Prostate gland (tissue), 2 donors: ENCODE results near the gene SMOC1. TPM values are rescaled to one million over a fixed set of nuclear protein-coding genes. Genes with fewer than 3 reads are reported as not detected.
A peak's percentile ranks its signal among the peaks of the same experiment; 100 is the strongest.

Experiments used
- DNase-seq: peaks from one replicate; pipeline ENCODE4 v3.0.0-alpha.2; 2019; ENCODE audit warnings: low spot score
- H3K27ac ChIP-seq, 2 donors: fragments of 200-600 bp; sonication (generic); 2 replicates each; pipeline ENCODE4 v1.5.1; 2017 to 2019
- H3K27me3 ChIP-seq: fragments of 200-600 bp; sonication (generic); replicated peaks from 2 replicates; pipeline ENCODE4 v1.5.1; 2019; ENCODE audit not compliant: insufficient read depth
- H3K36me3 ChIP-seq, 2 donors: fragments of 200-600 bp; sonication (generic); 1 replicate in 1 of 2; 2 replicates in 1 of 2; pipeline versions ENCODE4 v1.5.1 to v1.8.1; 2017 to 2019
- H3K4me1 ChIP-seq: fragments of 200-600 bp; sonication (generic); replicated peaks from 2 replicates; pipeline ENCODE4 v1.5.1; 2019
- H3K4me3 ChIP-seq, 2 donors: fragments of 200-600 bp; sonication (generic); 2 replicates each; pipeline ENCODE4 v1.5.1; 2017 to 2019
- H3K9me3 ChIP-seq: fragments of 200-600 bp; sonication (generic); 2 replicates; pipeline ENCODE4 v1.5.1; 2017
- POLR2A ChIP-seq: fragments of 450-650 bp; IDR thresholded peaks from one replicate; pipeline ENCODE4 v1.6.1; 2016; ENCODE audit warnings: antibody characterized with exemption, mild to moderate bottlenecking
- POLR2AphosphoS5 ChIP-seq: sonication (generic); formaldehyde crosslinking; IDR thresholded peaks from one replicate; pipeline ENCODE4 v1.6.1; 2017; ENCODE audit warnings: antibody characterized with exemption
- WGBS: methylation state at CpG from one replicate; pipeline ENCODE4 v1.1.5; 2018; 5-methylcytosine and 5-hydroxymethylcytosine counted together
- intact Hi-C: fragments of 100-400 bp; cut with DNase I; formaldehyde crosslinking; loops from one replicate; pipeline ENCODE4 v1.14.2; 2022
- total RNA-seq, 2 donors: library from RNA; depleted of rRNA; stranded (reverse); fragments of >200 nt; gene quantifications; one replicate each; pipeline ENCODE4 v1.1.0, GENCODE V29; 2016
- TF ChIP-seq, protein P1 (sequence below), 4 experiments: fragments of 200-600 bp in 2 of 4; fragments of 450-650 bp in 2 of 4; sonication (generic) in 2 of 4; IDR thresholded peaks; 1 replicate in 3 of 4; 2 replicates in 1 of 4; pipeline ENCODE4 v1.5.1; 2016 to 2019; ENCODE audit warnings: antibody characterized with exemption in 4 of 4, mild to moderate bottlenecking in 2 of 4, moderate library complexity in 2 of 4

SMOC1 gene
- total RNA-seq, 2 donors from 2014 or later = 3.7 to 187 TPM

DNA sequence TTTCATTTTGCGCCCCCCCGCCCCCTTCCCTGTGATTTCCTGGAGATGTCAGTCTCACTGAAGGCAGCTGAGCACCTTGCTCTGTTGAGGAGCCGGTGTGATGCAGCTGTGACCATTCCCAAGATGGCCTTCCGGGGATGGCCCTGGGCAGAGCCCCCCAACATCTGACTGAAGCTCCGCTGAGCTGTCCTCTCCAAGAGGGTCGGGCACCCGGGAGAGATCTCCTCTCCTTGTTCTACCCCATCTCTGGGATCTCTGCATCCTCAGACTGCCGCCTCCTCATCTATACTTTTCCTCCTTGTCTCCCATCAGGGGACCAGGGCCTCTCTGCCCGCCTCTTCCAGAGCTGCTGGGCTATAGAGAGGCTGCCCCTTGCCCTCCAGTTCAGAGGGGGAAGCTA lies 965 bp upstream of the SMOC1 start:
- Histone ChIP-seq H3K27me3 (peaks cover 9% of the 10 kb centered on the region), H3K4me3 (no peak overlapping the region), H3K27ac (no peak overlapping the region), H3K36me3 (no peaks in the 10 kb centered on the region), H3K9me3 (no peaks in the 10 kb centered on the region), H3K4me1 (no peaks in the 10 kb centered on the region)
- no peak for TF ChIP-seq POLR2A
- TF ChIP-seq POLR2AphosphoS5 = no peak
- WGBS = 90% methylated on average over 9 of the region's 9 CpGs
- intact Hi-C loops = no loop called here
- no peak for DNase-seq

- peak overlapping the region; percentile 37 to 39 for H3K4me3 ChIP-seq
- 4% methylated on average over 13 of the region's 21 CpGs for WGBS
These were observed 850 bp downstream of the SMOC1 start for GRCh38 chr14:69880044-69880487.

DNA sequence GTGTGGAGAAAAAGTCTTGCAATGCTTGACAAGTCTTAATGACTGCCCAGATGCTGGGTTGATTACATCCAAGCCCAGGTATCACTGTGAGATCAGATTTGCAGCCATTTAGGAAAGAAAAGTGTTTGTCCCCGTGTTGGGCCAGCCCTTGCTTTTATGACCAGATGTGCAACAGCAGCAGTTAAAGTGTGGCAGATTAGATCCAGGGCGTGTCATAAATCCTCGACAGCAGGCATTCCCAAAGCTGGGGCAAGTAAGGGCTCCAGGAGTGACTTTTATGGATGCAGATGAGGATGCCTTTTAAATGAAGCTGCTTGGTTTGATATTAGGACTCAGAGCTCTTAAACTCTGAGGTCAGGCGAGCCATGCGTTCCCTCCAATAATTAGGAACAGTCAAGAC lies 1.7 kb downstream of the SMOC1 start:
- WGBS = 59% methylated on average over 5 of the region's 5 CpGs
- Histone ChIP-seq H3K27me3 (peaks cover 9% of the 10 kb centered on the region), H3K9me3 (no peaks in the 10 kb centered on the region), H3K27ac (no peak overlapping the region), H3K4me3 (no peak overlapping the region), H3K4me1 (no peaks in the 10 kb centered on the region), H3K36me3 (no peaks in the 10 kb centered on the region)
- intact Hi-C loops = no loop called here
- TF ChIP-seq, protein P1, sequence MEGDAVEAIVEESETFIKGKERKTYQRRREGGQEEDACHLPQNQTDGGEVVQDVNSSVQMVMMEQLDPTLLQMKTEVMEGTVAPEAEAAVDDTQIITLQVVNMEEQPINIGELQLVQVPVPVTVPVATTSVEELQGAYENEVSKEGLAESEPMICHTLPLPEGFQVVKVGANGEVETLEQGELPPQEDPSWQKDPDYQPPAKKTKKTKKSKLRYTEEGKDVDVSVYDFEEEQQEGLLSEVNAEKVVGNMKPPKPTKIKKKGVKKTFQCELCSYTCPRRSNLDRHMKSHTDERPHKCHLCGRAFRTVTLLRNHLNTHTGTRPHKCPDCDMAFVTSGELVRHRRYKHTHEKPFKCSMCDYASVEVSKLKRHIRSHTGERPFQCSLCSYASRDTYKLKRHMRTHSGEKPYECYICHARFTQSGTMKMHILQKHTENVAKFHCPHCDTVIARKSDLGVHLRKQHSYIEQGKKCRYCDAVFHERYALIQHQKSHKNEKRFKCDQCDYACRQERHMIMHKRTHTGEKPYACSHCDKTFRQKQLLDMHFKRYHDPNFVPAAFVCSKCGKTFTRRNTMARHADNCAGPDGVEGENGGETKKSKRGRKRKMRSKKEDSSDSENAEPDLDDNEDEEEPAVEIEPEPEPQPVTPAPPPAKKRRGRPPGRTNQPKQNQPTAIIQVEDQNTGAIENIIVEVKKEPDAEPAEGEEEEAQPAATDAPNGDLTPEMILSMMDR (IDR thresholded peaks at IDR 0.05) = no peak
- no peak for TF ChIP-seq POLR2AphosphoS5
- no peak for TF ChIP-seq POLR2A
- no peak for DNase-seq

More at GRCh38 chr14:69880044-69880487, 850 bp downstream of the SMOC1 start:
- Histone ChIP-seq H3K4me1 (no peaks in the 10 kb centered on the region), H3K27me3 (peaks cover 9% of the 10 kb centered on the region), H3K36me3 (no peaks in the 10 kb centered on the region), H3K27ac (peak overlapping the region; percentile 47 to 50), H3K9me3 (no peaks in the 10 kb centered on the region)
- DNase-seq = no peak
- TF ChIP-seq POLR2A (no peak), POLR2AphosphoS5 (no peak)
- TF ChIP-seq, protein P1 (IDR thresholded peaks at IDR 0.05) = no peak
- intact Hi-C loops = no loop called here

DNA sequence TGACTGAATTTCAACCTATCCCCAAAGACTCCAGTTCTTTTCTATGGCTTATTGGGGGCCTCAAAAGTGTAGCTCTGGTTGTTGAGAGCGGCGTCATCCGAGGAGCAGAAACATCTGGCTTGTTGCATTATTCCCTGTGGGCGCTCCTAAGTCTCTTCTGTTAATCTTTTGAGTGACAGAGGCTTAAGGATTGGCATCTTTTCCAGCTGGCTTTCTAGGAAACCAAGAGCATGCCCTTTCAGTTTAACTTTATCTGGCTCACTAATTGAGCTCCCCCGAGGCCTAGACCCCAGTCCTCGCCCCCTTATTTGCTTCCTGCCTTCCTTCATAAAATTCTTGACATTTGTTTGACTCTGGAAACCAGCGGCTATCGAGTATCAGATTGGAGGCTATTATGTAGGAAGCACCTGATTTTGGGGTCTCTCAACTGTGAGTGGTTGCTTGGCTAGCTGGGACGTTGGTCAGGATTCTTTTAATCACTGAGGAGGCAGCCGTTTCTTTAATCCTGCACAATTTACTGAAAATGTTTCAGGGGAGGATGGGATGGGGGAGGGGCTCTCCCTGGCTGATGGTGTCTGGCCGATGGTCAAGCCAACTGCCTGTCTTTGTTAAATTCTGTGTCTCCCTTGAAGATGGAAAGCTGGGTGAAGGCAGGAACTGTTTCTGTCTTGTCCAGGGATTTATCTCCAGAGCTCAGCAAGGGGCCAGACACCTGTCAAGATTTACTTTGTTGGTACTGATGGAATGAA lies 3.1 kb downstream of the SMOC1 start:
- intact Hi-C loops = no loop called here
- H3K27ac ChIP-seq = no peak overlapping the region
- 48% methylated on average over 11 of the region's 11 CpGs for WGBS
- no peaks in the 10 kb centered on the region for H3K9me3 ChIP-seq
- H3K4me1 ChIP-seq = no peaks in the 10 kb centered on the region
- peaks cover 9% of the 10 kb centered on the region for H3K27me3 ChIP-seq
- no peak overlapping the region for H3K4me3 ChIP-seq
- TF ChIP-seq, protein P1 (IDR thresholded peaks at IDR 0.05) = no peak
- no peak for TF ChIP-seq POLR2AphosphoS5
- no peak for TF ChIP-seq POLR2A
- DNase-seq = no peak
- H3K36me3 ChIP-seq = no peaks in the 10 kb centered on the region

GRCh38 chr14:69882915-69883314 lies 3.7 kb downstream of the SMOC1 start:
- no peaks in the 10 kb centered on the region for H3K9me3 ChIP-seq
- 91% methylated on average over 2 of the region's 2 CpGs for WGBS
- TF ChIP-seq POLR2AphosphoS5 (no peak), POLR2A (no peak)
- TF ChIP-seq, protein P1 (IDR thresholded peaks at IDR 0.05) = no peak
- no peak overlapping the region for H3K27ac ChIP-seq
- intact Hi-C loops = no loop called here
- no peaks in the 10 kb centered on the region for H3K36me3 ChIP-seq
- H3K27me3 ChIP-seq = peaks cover 9% of the 10 kb centered on the region
- H3K4me1 ChIP-seq = no peaks in the 10 kb centered on the region
- DNase-seq = no peak
- H3K4me3 ChIP-seq = no peak overlapping the region
